GM12878 (cell line): ENCODE data around the gene C1QTNF8. TPM values are rescaled to one million over a fixed set of nuclear protein-coding genes. Genes with fewer than 3 reads are reported as not detected.

Experiments
- ATAC-seq: fragments of 200-7000 bp; cut with Tn5 transposase; 3 replicates; pipeline ENCODE4 v1.9.1; 2020; ENCODE audit warnings: mild to moderate bottlenecking, moderate library complexity
- BruUV-seq: library from RNA; stranded (reverse); fragments of 400-500 nt; replicated peaks from 2 replicates; lab custom pipeline; 2021; lab: Mats Ljungman, UMichigan
- CTCF ChIA-PET: fragments of 300-600 bp; sonication (Branson Sonifier 250); formaldehyde crosslinking; extraction: SDS; loops from one replicate; lab custom pipeline; 2021; ENCODE audit warnings: inconsistent platforms; lab: Yijun Ruan, JAX
- POLR2A ChIA-PET: fragments of 350-600 bp; formaldehyde crosslinking; extraction: SDS; loops from one replicate; lab custom pipeline; 2021; ENCODE audit warnings: inconsistent platforms; lab: Charles Lee
- RAD21 ChIA-PET: fragments of 300-600 bp; sonication (Branson Sonifier 250); formaldehyde crosslinking; loops from one replicate; lab custom pipeline; 2023; ENCODE audit warnings: antibody characterized with exemption; ENCODE audit not compliant: unreplicated experiment; lab: Charles Lee
- SMC1A ChIA-PET: fragments of 300-600 bp; sonication (Branson Sonifier 250); formaldehyde crosslinking; loops from one replicate; lab custom pipeline; 2023; ENCODE audit not compliant: unreplicated experiment, uncharacterized antibody; lab: Charles Lee
- DNase-seq: peaks from one replicate; pipeline ENCODE4 v3.0.0-alpha.2; 2011; ENCODE audit warnings: low read depth, low spot score
- FAIRE-seq: peaks from 3 replicates; lab custom pipeline; 2011; peaks lifted over from hg19 to GRCh38; lab: Jason Lieb, UNC
- H2AFZ ChIP-seq: 2 replicates; pipeline ENCODE4 v1.6.0; 2011; ENCODE audit warnings: low read depth, low read length, control low read depth; ENCODE audit not compliant: control insufficient read depth
- H3K27ac ChIP-seq: 2 replicates; pipeline ENCODE4 v1.5.1; 2011; ENCODE audit warnings: control low read depth; ENCODE audit not compliant: control insufficient read depth, insufficient read depth
- H3K27me3 ChIP-seq, 2 experiments: replicated peaks in 1 of 2; 2 replicates each; pipeline versions ENCODE4 v1.6.0 to v1.6.1; 2011; ENCODE audit warnings: low read length in 1 of 2; ENCODE audit not compliant: control insufficient read depth in 2 of 2, insufficient read depth in 2 of 2
- H3K36me3 ChIP-seq, 2 experiments: 2 replicates each; pipeline ENCODE4 v1.5.1; 2011; ENCODE audit warnings: low read length in 1 of 2; ENCODE audit not compliant: control insufficient read depth in 2 of 2, insufficient read depth in 2 of 2
- H3K4me1 ChIP-seq: 2 replicates; pipeline ENCODE4 v1.6.1; 2011; ENCODE audit warnings: mild to moderate bottlenecking, low read length, moderate library complexity, mixed read lengths; ENCODE audit not compliant: control insufficient read depth, insufficient read depth
- H3K4me2 ChIP-seq: 2 replicates; pipeline ENCODE4 v1.6.0; 2011; ENCODE audit warnings: control low read depth; ENCODE audit not compliant: control insufficient read depth, insufficient read depth
- H3K4me3 ChIP-seq: fragments of 200-600 bp; sonication (generic); 2 replicates; pipeline ENCODE4 v1.5.1; 2016
- H3K79me2 ChIP-seq: 2 replicates; pipeline ENCODE4 v1.6.0; 2011; ENCODE audit warnings: low read length; ENCODE audit not compliant: control insufficient read depth, insufficient read depth
- H3K9ac ChIP-seq: 2 replicates; pipeline ENCODE4 v1.8.0; 2011; ENCODE audit warnings: low read length, control low read depth, mixed read lengths; ENCODE audit not compliant: control insufficient read depth, insufficient read depth
- H3K9me3 ChIP-seq: replicated peaks from 3 replicates; pipeline ENCODE4 v1.5.1; 2011; ENCODE audit warnings: mild to moderate bottlenecking, low read length; ENCODE audit not compliant: control insufficient read depth, insufficient read depth
- H4K20me1 ChIP-seq: 2 replicates; pipeline ENCODE4 v1.6.0; 2011; ENCODE audit not compliant: control insufficient read depth, insufficient read depth
- ASH2L ChIP-seq: fragments of 300-600, 200-600 bp; sonication (generic); IDR thresholded peaks from 2 replicates; pipeline ENCODE4 v1.6.1; 2017; ENCODE audit warnings: low read depth, mild to moderate bottlenecking, borderline replicate concordance
- BCL11A ChIP-seq: IDR thresholded peaks from 2 replicates; pipeline ENCODE4 v1.6.1; 2011; ENCODE audit warnings: low read depth, low read length
- EED ChIP-seq: sonication (generic); IDR thresholded peaks from 2 replicates; pipeline ENCODE4 v1.6.1; 2016; ENCODE audit warnings: antibody characterized with exemption, low read depth
- ELK1 ChIP-seq: IDR thresholded peaks from 2 replicates; pipeline ENCODE4 v1.6.1; 2012; ENCODE audit warnings: low read depth, low read length, improper control_type of control experiment
- JUNB ChIP-seq: IDR thresholded peaks from 2 replicates; pipeline ENCODE4 v1.6.1; 2016; ENCODE audit warnings: antibody characterized with exemption, mild to moderate bottlenecking
- KAT2A ChIP-seq: conservative IDR thresholded peaks from 2 replicates; pipeline ENCODE4 v1.6.1; 2011; ENCODE audit warnings: low read depth, low read length; ENCODE audit not compliant: control insufficient read depth
- MTA3 ChIP-seq: IDR thresholded peaks from 2 replicates; pipeline ENCODE4 v1.6.1; 2012; ENCODE audit warnings: low read length, inconsistent platforms, borderline replicate concordance
- NR2F1 ChIP-seq: fragments of 450-650 bp; conservative IDR thresholded peaks from 2 replicates; pipeline ENCODE4 v1.6.1; 2017; ENCODE audit warnings: mild to moderate bottlenecking
- PBX3 ChIP-seq: IDR thresholded peaks from 2 replicates; pipeline ENCODE4 v1.6.1; 2011; ENCODE audit warnings: mild to moderate bottlenecking, low read depth, low read length, moderate library complexity; ENCODE audit not compliant: insufficient replicate concordance
- POU2F2 ChIP-seq: IDR thresholded peaks from 3 replicates; pipeline ENCODE4 v1.6.1; 2011; ENCODE audit warnings: low read depth, mild to moderate bottlenecking, low read length, borderline replicate concordance
- RUNX3 ChIP-seq: IDR thresholded peaks from 2 replicates; pipeline ENCODE4 v1.6.1; 2012; ENCODE audit warnings: low read length, inconsistent platforms
- SREBF2 ChIP-seq: IDR thresholded peaks from 2 replicates; pipeline ENCODE4 v1.6.1; 2012; ENCODE audit warnings: mild to moderate bottlenecking, low read length
- TARDBP ChIP-seq: IDR thresholded peaks from 2 replicates; pipeline ENCODE4 v1.6.1; 2016; ENCODE audit warnings: borderline replicate concordance
- TCF3 ChIP-seq: IDR thresholded peaks from 2 replicates; pipeline ENCODE4 v1.6.1; 2012; ENCODE audit warnings: low read depth, mild to moderate bottlenecking, low read length, borderline replicate concordance; ENCODE audit not compliant: insufficient read depth
- YY1 ChIP-seq: IDR thresholded peaks from 2 replicates; pipeline ENCODE4 v1.6.1; 2011; ENCODE audit warnings: low read depth, mild to moderate bottlenecking, low read length
- ZBED1 ChIP-seq: IDR thresholded peaks from 2 replicates; pipeline ENCODE4 v1.6.1; 2016; ENCODE audit warnings: borderline replicate concordance
- ZNF384 ChIP-seq: IDR thresholded peaks from 2 replicates; pipeline ENCODE4 v1.6.1; 2012; ENCODE audit warnings: low read depth, mild to moderate bottlenecking, low read length, improper control_type of control experiment, borderline replicate concordance
- WGBS: methylation state at CpG from one replicate; pipeline ENCODE4 v1.1.6; 2016; ENCODE audit warnings: low lambda C conversion rate; ENCODE audit not compliant: insufficient replicate concordance, insufficient coverage; ENCODE audit errors: missing lambda C conversion rate; 5-methylcytosine and 5-hydroxymethylcytosine counted together
- in situ Hi-C: fragments of 300-500 bp; cut with MboI; formaldehyde crosslinking; loops from 9 replicates; pipeline ENCODE4 v1.14.3; 2018; ENCODE audit warnings: mixed read lengths
- intact Hi-C: fragments of 100-400 bp; cut with micrococcal nuclease; formaldehyde crosslinking; loops from one replicate; pipeline ENCODE4 v1.14.2; 2022; ENCODE audit not compliant: unreplicated experiment
- polyA plus RNA-seq, 11 experiments: library from polyadenylated mRNA; depleted of rRNA in 4 of 11; unstranded in 6 of 11; stranded (reverse) in 5 of 11; fragments of >200 nt; fragmentation: Nextera tagmentation in 4 of 11; fragmentation: Illumina TruSeq in 1 of 11; extraction: Ambion mirVana in 4 of 11; extraction: Trizol in 1 of 11; gene quantifications; 1 replicate in 1 of 11; 2 replicates in 10 of 11; pipeline versions ENCODE4 v1.2.1 to v1.2.3, GENCODE V29; 2011 to 2016; ENCODE audit warnings: inconsistent platforms in 2 of 11, missing spikeins in 2 of 11, low read depth in 1 of 11
- total RNA-seq, 4 experiments: library from RNA; depleted of rRNA in 3 of 4; stranded (reverse); fragments of >200 nt in 3 of 4; fragmentation: Illumina TruSeq in 1 of 4; extraction: Trizol in 1 of 4; gene quantifications; 2 replicates each; pipeline versions ENCODE4 v1.2.1 to v1.2.3, GENCODE V29; 2013 to 2021
- TF ChIP-seq, protein P1 (sequence below): IDR thresholded peaks from 2 replicates; pipeline ENCODE4 v1.6.1; 2012; ENCODE audit warnings: low read depth, low read length, improper control_type of control experiment
- TF ChIP-seq, protein P2 (sequence below): fragments of 450-650 bp; IDR thresholded peaks from 2 replicates; pipeline ENCODE4 v1.6.1; 2018; ENCODE audit warnings: mild to moderate bottlenecking, low read depth, moderate library complexity; ENCODE audit not compliant: partially characterized antibody

The C1QTNF8 gene
- total and polyA plus RNA-seq, 10 of the 15 experiments (the other 5 are each of a cell fraction or from before 2014, with no cell fraction given), result not detected

GRCh38 chr16:1134776-1135458 lies 38.9 kb upstream of the C1QTNF8 start:
- SMC1A ChIA-PET, result no interaction called here
- RAD21 ChIA-PET, result no interaction called here
- intact Hi-C loops, result no loop called here
- CTCF ChIA-PET, result no interaction called here
- TF ChIP-seq TCF3 (no peak), TARDBP (no peak), NR2F1 (no peak), PBX3 (no peak), BCL11A (no peak), ZNF384 (no peak), EED (no peak), ASH2L (no peak), MTA3 (no peak), KAT2A (no peak), SREBF2 (no peak), POU2F2 (no peak), RUNX3 (no peak), YY1 (no peak), ELK1 (no peak), JUNB (no peak), ZBED1 (no peak)
- TF ChIP-seq, protein P1, sequence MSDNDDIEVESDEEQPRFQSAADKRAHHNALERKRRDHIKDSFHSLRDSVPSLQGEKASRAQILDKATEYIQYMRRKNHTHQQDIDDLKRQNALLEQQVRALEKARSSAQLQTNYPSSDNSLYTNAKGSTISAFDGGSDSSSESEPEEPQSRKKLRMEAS, result no peak
- TF ChIP-seq, protein P2, sequence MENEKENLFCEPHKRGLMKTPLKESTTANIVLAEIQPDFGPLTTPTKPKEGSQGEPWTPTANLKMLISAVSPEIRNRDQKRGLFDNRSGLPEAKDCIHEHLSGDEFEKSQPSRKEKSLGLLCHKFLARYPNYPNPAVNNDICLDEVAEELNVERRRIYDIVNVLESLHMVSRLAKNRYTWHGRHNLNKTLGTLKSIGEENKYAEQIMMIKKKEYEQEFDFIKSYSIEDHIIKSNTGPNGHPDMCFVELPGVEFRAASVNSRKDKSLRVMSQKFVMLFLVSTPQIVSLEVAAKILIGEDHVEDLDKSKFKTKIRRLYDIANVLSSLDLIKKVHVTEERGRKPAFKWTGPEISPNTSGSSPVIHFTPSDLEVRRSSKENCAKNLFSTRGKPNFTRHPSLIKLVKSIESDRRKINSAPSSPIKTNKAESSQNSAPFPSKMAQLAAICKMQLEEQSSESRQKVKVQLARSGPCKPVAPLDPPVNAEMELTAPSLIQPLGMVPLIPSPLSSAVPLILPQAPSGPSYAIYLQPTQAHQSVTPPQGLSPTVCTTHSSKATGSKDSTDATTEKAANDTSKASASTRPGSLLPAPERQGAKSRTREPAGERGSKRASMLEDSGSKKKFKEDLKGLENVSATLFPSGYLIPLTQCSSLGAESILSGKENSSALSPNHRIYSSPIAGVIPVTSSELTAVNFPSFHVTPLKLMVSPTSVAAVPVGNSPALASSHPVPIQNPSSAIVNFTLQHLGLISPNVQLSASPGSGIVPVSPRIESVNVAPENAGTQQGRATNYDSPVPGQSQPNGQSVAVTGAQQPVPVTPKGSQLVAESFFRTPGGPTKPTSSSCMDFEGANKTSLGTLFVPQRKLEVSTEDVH, result no peak
- no peak for ATAC-seq
- Histone ChIP-seq H4K20me1 (no peaks in the 10 kb centered on the region), H3K27ac (no peak overlapping the region), H3K4me1 (no peaks in the 10 kb centered on the region), H3K4me3 (no peak overlapping the region), H3K27me3 (no peaks in the 10 kb centered on the region), H3K4me2 (no peak overlapping the region), H3K36me3 (no peaks in the 10 kb centered on the region), H2AFZ (no peak overlapping the region), H3K9ac (no peak overlapping the region), H3K9me3 (no peaks in the 10 kb centered on the region), H3K79me2 (no peaks in the 10 kb centered on the region)
- POLR2A ChIA-PET, result no interaction called here
- FAIRE-seq, result no peak
- whole genome bisulfite sequencing, result 39% methylated on average over 30 of the region's 30 CpGs
- DNase-seq, result no peak
- in situ Hi-C loops, result no loop called here
- BruUV-seq, result no TSS peak
